ENCODE data around the gene DNAJC15. TPM values are rescaled to one million over a fixed set of nuclear protein-coding genes. Genes with fewer than 3 reads are reported as not detected.

DNAJC15 gene
- total RNA-seq, 1 experiment from 2014 or later: 10.8 TPM

GRCh38 chr13:43114504-43114903 lies 91.1 kb downstream of the DNAJC15 start:
- no peak for ATAC-seq
- CTCF ChIA-PET: interaction anchor here (1.8 kb wide), 1 partner anchor 690 kb away, joined by 5 read pairs; no protein-coding TSS in a partner anchor
- H2AFZ ChIP-seq (ENCODE audit: low read depth, low read length, poor library complexity, severe bottlenecking): no peak overlapping the region
- no peaks in the 10 kb centered on the region for H3K9me3 ChIP-seq (ENCODE audit: control insufficient read depth in 1 of 2, insufficient read depth in 1 of 2, low read depth in 1 of 2, low read length in 2 of 2)
- H3K36me3 ChIP-seq (ENCODE audit: control insufficient read depth in 1 of 2, insufficient read depth in 2 of 2, low read length in 2 of 2): no peaks in the 10 kb centered on the region
- no peak overlapping the region for H3K27ac ChIP-seq (ENCODE audit: low read depth, low read length)
- no peaks in the 10 kb centered on the region for H3K9me2 ChIP-seq (ENCODE audit: insufficient read depth)
- no peaks in the 10 kb centered on the region for H4K20me1 ChIP-seq (ENCODE audit: insufficient read depth)
- H3K4me1 ChIP-seq (ENCODE audit: control insufficient read depth in 1 of 2, insufficient read depth in 2 of 2, low read length in 2 of 2): no peaks in the 10 kb centered on the region
- no peaks in the 10 kb centered on the region for H3K79me2 ChIP-seq (ENCODE audit: insufficient read depth, low read length)
- intact Hi-C loops (cut with micrococcal nuclease): no loop called here
- H3K9ac ChIP-seq (ENCODE audit: low read length): no peak overlapping the region
- POLR2A ChIA-PET: no interaction called here
- no TSS peak for BruUV-seq (replicated peaks)
- TF ChIP-seq POLR2A (IDR thresholded peaks at IDR 0.05; ENCODE audit: borderline replicate concordance, extremely low read depth, insufficient read depth, insufficient read length) (no peak), ELF1 (IDR thresholded peaks at IDR 0.05; ENCODE audit: borderline replicate concordance, low read depth) (no peak), ATF3 (IDR thresholded peaks at IDR 0.05) (no peak), SIN3A (IDR thresholded peaks at IDR 0.05; ENCODE audit: low read depth) (no peak), ZFX (IDR thresholded peaks at IDR 0.05) (no peak), CBX3 (IDR thresholded peaks at IDR 0.05; ENCODE audit: low read depth) (no peak), REST (IDR thresholded peaks at IDR 0.05; ENCODE audit: low read depth) (no peak), EZH2 (IDR thresholded peaks at IDR 0.05) (no peak), ZBTB33 (IDR thresholded peaks at IDR 0.05; ENCODE audit: extremely low read depth, insufficient replicate concordance, low read length) (no peak)
- no peak for DNase-seq (ENCODE audit: low read depth, low spot score)
- H3K4me2 ChIP-seq (ENCODE audit: low read length): no peak overlapping the region
- no peak overlapping the region for H3K4me3 ChIP-seq (replicated peaks in 1 of 2; ENCODE audit: low read depth in 1 of 2, low read length in 2 of 2)
- RAD21 ChIA-PET (ENCODE audit: low non-redundant PET in 1 of 2, low total read pairs in 2 of 2, uncharacterized antibody in 2 of 2, unreplicated experiment in 2 of 2): no interaction called here
- H3K27me3 ChIP-seq (ENCODE audit: insufficient read depth, low read length): no peaks in the 10 kb centered on the region

Data from HCT116 (cell line).